Kidney epithelial cell (primary cell): ENCODE data around the gene LNPEP. TPM values are rescaled to one million over a fixed set of nuclear protein-coding genes. Genes with fewer than 3 reads are reported as not detected.

ENCODE experiments used
- DNase-seq: peaks from one replicate; pipeline ENCODE4 v3.0.0-alpha.2; 2010; ENCODE audit warnings: low read depth
- H3K27me3 ChIP-seq: 2 replicates; pipeline ENCODE4 v1.6.0; 2011; ENCODE audit warnings: low read length; ENCODE audit not compliant: control insufficient read depth, insufficient read depth
- H3K36me3 ChIP-seq: 2 replicates; pipeline ENCODE4 v1.5.1; 2011; ENCODE audit warnings: low read length; ENCODE audit not compliant: control insufficient read depth, insufficient read depth
- H3K4me3 ChIP-seq: 2 replicates; pipeline ENCODE4 v1.5.1; 2011; ENCODE audit warnings: low read depth, mild to moderate bottlenecking, control low read depth, low read length
- total RNA-seq: library from RNA; depleted of rRNA; stranded (reverse); fragments of >200 nt; gene quantifications from 2 replicates; pipeline ENCODE4 v1.2.3, GENCODE V29; 2015
- TF ChIP-seq, protein P1 (sequence below): IDR thresholded peaks from 2 replicates; pipeline ENCODE4 v1.5.1; 2011; ENCODE audit warnings: mild to moderate bottlenecking, moderate library complexity, low read length, control low read depth, inconsistent platforms; ENCODE audit not compliant: insufficient read depth, poor library complexity, severe bottlenecking

LNPEP gene
- total RNA-seq, 1 donor from 2014 or later: 24.6 TPM

DNA sequence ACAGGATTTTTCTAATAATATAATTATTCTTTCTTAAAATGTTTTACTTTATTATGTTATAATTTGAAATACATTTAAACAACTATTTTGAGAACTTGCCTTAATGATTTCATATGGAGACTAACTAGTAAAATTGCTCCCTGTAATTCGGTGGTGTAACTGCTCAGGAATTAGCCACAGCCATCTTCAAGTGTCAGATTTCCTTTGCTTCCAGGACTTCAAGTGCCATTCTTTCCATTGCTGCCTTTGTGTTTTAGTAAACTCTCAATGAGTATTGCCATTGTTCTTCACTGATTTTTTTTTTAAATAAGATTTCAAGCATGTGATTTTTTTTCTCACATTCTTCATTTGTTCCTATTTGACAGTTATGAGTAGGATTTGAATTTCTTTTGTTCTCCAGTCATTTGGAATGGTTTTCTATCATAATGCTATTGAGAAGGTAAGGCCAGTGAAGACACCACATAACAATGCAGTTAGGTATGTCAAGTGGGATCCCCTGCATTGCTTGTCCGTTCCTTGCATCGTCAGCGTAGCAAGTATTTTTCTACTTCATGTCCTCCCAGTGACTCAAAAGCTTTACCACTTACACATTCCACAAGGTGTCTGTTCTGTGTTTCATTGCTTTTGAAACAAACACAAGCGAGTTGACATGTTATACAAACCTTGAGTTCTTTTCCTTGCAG lies 83.7 kb downstream of the LNPEP start:
- TF ChIP-seq, protein P1, sequence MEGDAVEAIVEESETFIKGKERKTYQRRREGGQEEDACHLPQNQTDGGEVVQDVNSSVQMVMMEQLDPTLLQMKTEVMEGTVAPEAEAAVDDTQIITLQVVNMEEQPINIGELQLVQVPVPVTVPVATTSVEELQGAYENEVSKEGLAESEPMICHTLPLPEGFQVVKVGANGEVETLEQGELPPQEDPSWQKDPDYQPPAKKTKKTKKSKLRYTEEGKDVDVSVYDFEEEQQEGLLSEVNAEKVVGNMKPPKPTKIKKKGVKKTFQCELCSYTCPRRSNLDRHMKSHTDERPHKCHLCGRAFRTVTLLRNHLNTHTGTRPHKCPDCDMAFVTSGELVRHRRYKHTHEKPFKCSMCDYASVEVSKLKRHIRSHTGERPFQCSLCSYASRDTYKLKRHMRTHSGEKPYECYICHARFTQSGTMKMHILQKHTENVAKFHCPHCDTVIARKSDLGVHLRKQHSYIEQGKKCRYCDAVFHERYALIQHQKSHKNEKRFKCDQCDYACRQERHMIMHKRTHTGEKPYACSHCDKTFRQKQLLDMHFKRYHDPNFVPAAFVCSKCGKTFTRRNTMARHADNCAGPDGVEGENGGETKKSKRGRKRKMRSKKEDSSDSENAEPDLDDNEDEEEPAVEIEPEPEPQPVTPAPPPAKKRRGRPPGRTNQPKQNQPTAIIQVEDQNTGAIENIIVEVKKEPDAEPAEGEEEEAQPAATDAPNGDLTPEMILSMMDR: no peak
- Histone ChIP-seq H3K36me3 (no peaks in the 10 kb centered on the region), H3K27me3 (no peaks in the 10 kb centered on the region), H3K4me3 (no peak overlapping the region)
- DNase-seq: no peak

DNA sequence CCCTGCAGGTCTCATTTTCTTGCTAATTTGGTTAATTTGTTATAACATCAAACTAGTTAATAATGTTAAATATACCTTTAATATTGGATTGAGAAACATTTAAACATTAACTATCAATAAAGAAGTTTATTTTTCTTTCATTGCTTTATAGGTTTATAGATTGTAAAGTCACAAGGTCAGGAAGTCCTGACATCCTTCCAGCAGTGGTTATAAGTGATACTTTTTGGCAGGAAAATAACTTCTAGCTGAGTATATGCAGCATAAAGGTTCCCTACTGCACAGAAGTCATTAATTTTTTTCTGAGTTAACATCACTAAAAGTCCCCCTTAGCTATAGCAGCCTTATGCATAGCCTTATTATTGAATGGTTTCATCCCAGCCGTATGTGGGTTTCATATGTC lies 85.5 kb downstream of the LNPEP start:
- no peak for DNase-seq
- Histone ChIP-seq H3K36me3 (no peaks in the 10 kb centered on the region), H3K27me3 (no peaks in the 10 kb centered on the region), H3K4me3 (no peak overlapping the region)
- TF ChIP-seq, protein P1: no peak

DNA sequence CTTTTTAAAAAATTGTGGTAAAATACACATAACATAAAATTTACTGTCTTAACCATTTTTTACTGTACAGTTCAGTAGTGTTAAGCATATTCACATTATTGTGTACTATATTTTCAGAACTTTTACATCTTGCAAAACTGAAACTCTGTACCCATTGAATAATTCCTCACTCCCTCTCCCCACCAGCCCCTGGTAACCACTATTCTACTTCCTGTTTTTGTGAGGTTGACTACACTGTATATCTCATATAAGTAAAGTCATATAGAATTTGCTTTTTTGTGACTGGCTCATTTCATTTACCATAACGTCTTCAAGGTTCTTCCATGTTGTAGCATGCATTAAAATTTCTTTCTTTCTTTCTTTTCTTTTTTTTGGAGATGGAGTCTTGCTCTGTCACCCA lies 87.0 kb downstream of the LNPEP start:
- TF ChIP-seq, protein P1: no peak
- H3K4me3 ChIP-seq: no peak overlapping the region
- no peak for DNase-seq
- H3K36me3 ChIP-seq: no peaks in the 10 kb centered on the region
- no peaks in the 10 kb centered on the region for H3K27me3 ChIP-seq

DNA sequence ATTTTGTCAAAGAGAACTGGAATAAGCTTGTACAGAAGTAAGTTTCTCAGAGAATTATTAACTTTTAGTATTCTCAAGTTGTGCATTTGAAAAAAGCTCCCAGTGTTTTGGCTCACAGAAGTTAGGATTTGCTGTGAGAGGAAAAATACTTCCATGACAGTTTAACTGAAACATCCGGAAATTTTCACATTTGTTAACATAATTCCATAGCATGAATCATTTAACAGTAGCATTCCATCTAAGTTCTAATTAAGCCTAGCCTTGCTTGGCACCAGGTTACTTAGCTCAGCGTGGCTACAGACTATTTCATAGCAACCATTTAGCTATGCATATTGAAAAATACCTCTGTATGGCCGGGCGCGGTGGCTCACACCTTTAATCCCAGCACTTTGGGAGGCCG lies 90.8 kb downstream of the LNPEP start:
- no peak overlapping the region for H3K4me3 ChIP-seq
- no peaks in the 10 kb centered on the region for H3K27me3 ChIP-seq
- no peak for DNase-seq
- no peaks in the 10 kb centered on the region for H3K36me3 ChIP-seq
- TF ChIP-seq, protein P1: no peak

DNA sequence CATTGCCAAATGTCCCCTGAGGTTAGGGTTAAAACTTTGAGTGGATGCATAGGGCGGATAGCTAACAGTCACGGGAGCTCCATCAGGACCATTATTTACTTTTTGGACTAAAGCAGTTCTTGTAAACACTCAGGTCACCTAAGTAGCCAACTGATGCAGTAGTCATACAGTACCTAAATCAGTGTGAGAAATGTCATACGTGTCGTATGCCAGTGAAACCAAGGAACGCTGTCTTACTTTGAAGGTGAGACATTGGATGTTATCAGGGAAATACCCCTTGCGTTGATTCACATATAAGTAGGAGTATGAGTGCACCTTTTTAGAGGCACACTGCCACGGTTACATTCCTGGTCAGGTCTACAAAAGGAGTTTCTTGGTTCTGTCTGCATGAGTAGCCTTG lies 101.9 kb downstream of the LNPEP start:
- Histone ChIP-seq H3K4me3 (no peak overlapping the region), H3K27me3 (no peaks in the 10 kb centered on the region), H3K36me3 (no peaks in the 10 kb centered on the region)
- no peak for DNase-seq
- TF ChIP-seq, protein P1: no peak

DNA sequence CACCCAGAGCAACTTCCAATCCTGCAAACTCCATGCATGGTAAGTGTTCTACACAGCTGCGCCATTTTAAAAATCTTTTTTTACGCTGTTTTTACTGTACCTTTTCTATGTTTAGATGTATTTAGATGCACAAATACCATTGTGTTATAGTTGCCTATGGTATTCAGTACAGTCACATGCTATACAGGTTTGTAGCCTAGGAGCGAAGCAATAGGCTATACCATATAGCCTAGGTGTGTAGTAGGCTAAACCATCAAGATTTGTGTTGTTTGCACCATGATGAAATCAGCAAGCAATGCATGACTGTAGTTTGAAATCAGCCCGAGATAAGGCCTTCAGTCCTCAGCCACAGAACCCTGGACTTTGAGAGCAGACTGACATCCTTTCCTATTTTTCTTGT lies 105.4 kb downstream of the LNPEP start:
- no peak for DNase-seq
- Histone ChIP-seq H3K4me3 (no peak overlapping the region), H3K27me3 (no peaks in the 10 kb centered on the region), H3K36me3 (no peaks in the 10 kb centered on the region)
- TF ChIP-seq, protein P1: no peak
